Effector memory CD8-positive, alpha-beta T cell (primary cell): ENCODE results near the gene VPS35.
A peak's percentile ranks its signal among the peaks of the same experiment; 100 is the strongest.

Experiments used
- ATAC-seq: fragments of 150-1000 bp; cut with Tn5 transposase; replicated peaks from 2 replicates; pipeline ENCODE4 v1.10.0; 2021; ENCODE audit warnings: mild to moderate bottlenecking, moderate library complexity
- DNase-seq, 3 experiments: peaks; one replicate each; pipeline ENCODE4 v3.0.0; 2021
- H3K27ac Mint-ChIP-seq, 2 donors: one replicate each; pipeline ENCODE4 v1.8.0; 2022; ENCODE audit warnings: mild to moderate bottlenecking in 2 of 2, mixed read lengths in 2 of 2, moderate library complexity in 2 of 2
- H3K27me3 Mint-ChIP-seq, 2 donors: one replicate each; pipeline ENCODE4 v1.8.0; 2022; ENCODE audit warnings: mixed read lengths in 2 of 2
- H3K36me3 Mint-ChIP-seq: one replicate; pipeline ENCODE4 v1.8.0; 2022; ENCODE audit warnings: mild to moderate bottlenecking, moderate library complexity, mixed read lengths; ENCODE audit not compliant: insufficient read depth
- H3K4me1 Mint-ChIP-seq, 2 donors: one replicate each; pipeline ENCODE4 v1.8.0; 2022; ENCODE audit warnings: low read depth in 2 of 2, mixed read lengths in 2 of 2
- H3K4me3 Mint-ChIP-seq, 2 donors: one replicate each; pipeline ENCODE4 v1.8.0; 2022; ENCODE audit warnings: mild to moderate bottlenecking in 2 of 2, mixed read lengths in 2 of 2, moderate library complexity in 2 of 2
- H3K9me3 Mint-ChIP-seq, 2 donors: one replicate each; pipeline ENCODE4 v1.8.0; 2022; ENCODE audit warnings: mixed read lengths in 2 of 2
- total RNA-seq, 9 experiments: gene quantifications; one replicate each; lab custom pipeline; 2026; lab: John Stamatoyannopoulos, UW

Gene VPS35
- 53.1 to 189 (median 173) reads per million in 9 experiments for total RNA-seq

DNA sequence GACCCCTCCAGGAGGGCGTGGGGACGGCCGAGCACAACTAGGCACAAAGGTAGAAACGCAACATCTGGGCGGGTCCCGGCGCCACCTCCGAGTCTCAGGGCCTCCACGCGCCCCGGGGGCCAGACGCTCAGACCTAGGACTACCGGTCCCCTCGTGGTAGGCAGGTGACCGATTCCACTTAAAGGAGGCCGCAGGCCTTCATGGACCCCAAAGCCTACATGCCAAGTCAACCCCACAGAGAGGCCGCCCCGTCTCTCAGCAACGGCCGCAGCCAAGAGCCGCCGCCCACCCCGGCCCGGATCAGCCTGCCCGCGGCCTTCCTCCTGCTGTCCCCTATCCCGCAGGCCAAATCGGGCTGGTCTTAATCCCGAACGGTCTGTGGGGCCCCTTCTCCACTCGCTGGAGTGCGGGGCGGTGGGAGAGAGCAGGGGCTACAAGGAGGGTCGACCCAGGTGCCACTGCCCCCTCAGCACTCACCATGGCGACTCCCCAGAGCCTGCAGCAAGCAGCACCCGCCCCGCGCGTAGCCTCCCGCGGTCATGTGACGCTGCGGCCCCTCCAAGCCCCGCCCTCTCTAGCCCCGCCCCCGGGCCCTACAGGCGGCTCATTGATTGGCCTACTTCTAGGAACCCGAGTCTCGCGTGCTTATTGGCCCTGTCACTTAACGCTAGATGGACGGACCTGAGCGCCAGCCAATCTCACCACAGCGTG is at the start of gene VPS35:
Gene VPS35 (minus strand): TSS at position 525 of the 711 bp plus-strand sequence. CDS start 45 bp downstream, at position 480.
- Mint-ChIP-seq H3K36me3 (no peaks in the 10 kb centered on the region), H3K27me3 (no peaks in the 10 kb centered on the region), H3K4me3 (no peak within 1 kb of the TSS), H3K4me1 (peaks cover 28 to 35% of the 10 kb centered on the region in 2 donors), H3K9me3 (no peaks in the 10 kb centered on the region), H3K27ac (no peak within 1 kb of the TSS)
- peak; percentile 100 for DNase-seq
- peak; percentile 86 for ATAC-seq

DNA sequence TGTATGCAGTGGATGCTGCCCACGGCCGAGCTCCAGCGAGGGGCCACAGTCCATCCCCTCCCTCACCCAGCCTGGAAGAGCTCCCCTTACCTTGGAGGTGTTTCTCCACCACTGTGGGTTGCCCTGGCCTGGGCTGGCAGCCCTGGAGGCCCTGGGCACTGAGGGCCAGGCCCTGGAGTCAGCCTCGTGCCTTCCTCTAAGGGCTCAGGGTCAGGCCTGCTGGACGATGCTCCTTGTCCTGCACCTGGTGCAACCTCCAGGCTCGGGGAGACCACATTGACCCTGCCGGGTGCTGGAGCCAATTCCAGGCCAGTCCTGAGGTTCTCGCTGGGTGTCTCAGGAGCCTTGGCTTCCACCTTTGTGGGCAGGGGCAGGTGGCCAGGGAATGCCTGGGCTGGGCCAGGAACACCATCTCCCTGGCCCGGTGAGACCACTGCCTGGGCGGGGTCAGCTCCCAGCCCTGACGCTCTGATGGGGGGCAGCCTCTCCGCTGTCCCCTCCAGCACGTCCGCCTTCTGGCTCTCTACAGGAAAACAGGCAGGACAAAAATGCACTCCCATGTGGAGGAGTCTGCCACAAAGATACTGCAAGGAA is 48.7 kb upstream of the VPS35 start:
- Mint-ChIP-seq H3K4me1 (no peaks in the 10 kb centered on the region), H3K36me3 (no peaks in the 10 kb centered on the region), H3K27ac (no peak overlapping the region), H3K27me3 (no peaks in the 10 kb centered on the region), H3K9me3 (no peaks in the 10 kb centered on the region), H3K4me3 (no peak overlapping the region)
- no peak for ATAC-seq
- DNase-seq: no peak

DNA sequence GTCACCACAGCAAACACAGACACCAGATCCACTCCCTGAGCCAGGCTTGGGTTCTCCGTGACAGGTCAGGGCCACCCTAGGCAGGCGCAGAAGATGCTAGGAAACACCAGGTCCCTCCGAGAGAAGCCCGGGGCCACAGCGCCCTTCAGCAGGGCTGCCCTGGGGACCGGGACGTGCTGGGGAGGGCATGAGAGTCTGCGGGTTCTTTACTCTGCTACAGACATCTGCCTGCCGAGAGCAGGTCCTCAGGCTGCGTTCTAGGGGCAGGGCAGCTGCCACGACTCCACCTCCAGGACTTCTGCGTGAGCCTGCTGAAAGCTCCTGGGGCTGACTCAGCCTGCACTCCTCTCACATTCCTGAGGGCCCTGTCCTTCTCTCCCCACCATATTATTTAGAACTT is 47.7 kb upstream of the VPS35 start:
- no peaks in the 10 kb centered on the region for H3K27me3 Mint-ChIP-seq
- H3K27ac Mint-ChIP-seq: no peak overlapping the region
- no peaks in the 10 kb centered on the region for H3K36me3 Mint-ChIP-seq
- ATAC-seq: no peak
- DNase-seq: no peak
- H3K4me1 Mint-ChIP-seq: no peaks in the 10 kb centered on the region
- no peak overlapping the region for H3K4me3 Mint-ChIP-seq
- H3K9me3 Mint-ChIP-seq: no peaks in the 10 kb centered on the region

DNA sequence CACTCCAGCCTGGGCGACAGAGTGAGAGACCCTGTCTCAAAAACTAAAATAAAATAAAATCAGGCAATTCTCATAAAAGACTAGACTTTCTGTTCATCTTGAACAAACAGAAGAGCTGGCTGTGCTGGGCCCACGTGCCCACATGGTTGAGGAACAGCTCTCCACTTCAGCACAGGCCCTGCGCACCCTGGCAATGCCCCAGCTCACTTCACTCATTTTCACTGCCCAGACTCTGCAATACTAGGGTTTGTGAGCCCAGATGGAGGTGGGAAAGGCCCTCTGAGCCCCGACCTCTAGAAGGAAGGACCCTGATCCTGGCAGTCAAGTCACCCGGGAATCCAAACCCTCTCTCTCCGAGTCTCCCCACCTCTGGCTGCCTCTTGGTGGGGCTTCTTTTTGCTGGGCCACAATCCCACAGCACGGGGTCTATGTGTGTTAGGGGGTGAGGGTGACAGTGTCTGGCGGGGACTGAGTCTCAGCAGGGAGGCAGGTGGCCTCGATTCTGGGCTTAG is 44.4 kb upstream of the VPS35 start:
- peaks cover 0 to 27% of the 10 kb centered on the region in 2 donors for H3K27me3 Mint-ChIP-seq
- ATAC-seq: no peak
- H3K27ac Mint-ChIP-seq: no peak overlapping the region
- no peak for DNase-seq
- no peak overlapping the region for H3K4me3 Mint-ChIP-seq
- H3K36me3 Mint-ChIP-seq: no peaks in the 10 kb centered on the region
- no peaks in the 10 kb centered on the region for H3K4me1 Mint-ChIP-seq
- no peaks in the 10 kb centered on the region for H3K9me3 Mint-ChIP-seq

DNA sequence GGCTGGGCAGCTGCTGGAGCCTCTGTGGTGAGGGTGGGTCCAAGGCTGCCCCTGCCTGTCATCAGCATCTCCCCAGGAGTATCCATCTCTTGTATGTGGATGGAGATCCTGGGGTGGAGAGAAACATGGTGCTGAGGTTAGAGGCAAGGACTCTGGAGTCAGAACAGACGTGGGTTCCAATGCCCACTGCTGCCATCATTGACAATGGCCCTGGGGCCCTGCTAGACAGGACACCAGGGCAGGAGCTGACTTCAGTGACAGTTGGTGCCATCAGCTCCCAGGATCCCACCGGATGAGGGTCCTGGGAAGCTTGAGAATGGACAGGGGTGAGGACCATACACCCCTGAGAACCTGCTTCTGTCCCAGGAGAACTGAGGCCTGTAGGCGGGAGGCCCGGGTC is 43.6 kb upstream of the VPS35 start:
- H3K36me3 Mint-ChIP-seq: no peaks in the 10 kb centered on the region
- no peaks in the 10 kb centered on the region for H3K4me1 Mint-ChIP-seq
- DNase-seq: no peak
- peaks cover 0 to 27% of the 10 kb centered on the region in 2 donors for H3K27me3 Mint-ChIP-seq
- no peak overlapping the region for H3K4me3 Mint-ChIP-seq
- no peak for ATAC-seq
- H3K27ac Mint-ChIP-seq: no peak overlapping the region
- H3K9me3 Mint-ChIP-seq: no peaks in the 10 kb centered on the region

DNA sequence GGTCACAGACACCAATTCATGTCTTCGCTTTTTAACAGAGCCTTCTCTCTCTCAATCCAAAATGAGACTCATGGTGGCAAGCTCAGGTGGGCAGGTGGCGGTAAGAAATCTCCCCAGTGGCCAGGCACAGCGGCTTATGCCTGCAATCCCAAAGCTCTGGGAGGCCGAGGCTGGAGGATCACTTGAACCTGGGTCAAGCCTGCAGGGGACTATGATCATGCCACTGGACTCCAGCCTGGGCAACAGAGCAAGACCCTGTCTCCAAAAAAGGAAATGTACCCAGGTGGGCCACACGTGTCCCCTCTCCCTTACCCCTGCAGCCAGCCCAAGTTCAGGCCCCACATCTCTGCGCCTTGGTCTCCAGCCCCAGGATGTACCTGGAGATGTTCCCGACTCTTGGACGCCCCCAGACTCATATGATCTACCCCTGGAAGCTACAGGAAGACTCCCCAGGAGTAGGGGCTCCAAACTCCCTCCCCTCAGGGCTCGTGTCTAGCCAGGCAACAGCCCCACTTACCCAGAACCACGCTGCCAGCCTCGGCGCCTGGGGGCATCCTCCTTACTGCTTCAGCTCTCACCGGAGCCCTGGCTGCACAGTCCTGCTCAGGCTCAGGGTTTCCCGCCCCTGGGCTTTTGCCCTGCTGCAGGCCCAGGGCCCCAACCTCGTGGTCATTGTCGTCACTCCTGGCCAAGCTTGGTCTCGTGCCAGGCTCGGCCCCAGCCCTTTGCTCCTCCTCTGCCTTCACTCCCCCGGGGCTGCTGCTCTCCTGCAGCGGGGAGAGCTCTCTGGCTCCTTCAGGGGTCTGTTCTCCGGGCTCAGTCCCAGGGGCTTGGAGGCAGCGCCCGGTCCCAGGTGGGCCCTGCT is 42.9 kb upstream of the VPS35 start:
- ATAC-seq: no peak
- H3K27ac Mint-ChIP-seq: no peak overlapping the region
- peaks cover 0 to 27% of the 10 kb centered on the region in 2 donors for H3K27me3 Mint-ChIP-seq
- no peak for DNase-seq
- H3K4me1 Mint-ChIP-seq: no peaks in the 10 kb centered on the region
- H3K36me3 Mint-ChIP-seq: no peaks in the 10 kb centered on the region
- H3K9me3 Mint-ChIP-seq: no peaks in the 10 kb centered on the region
- H3K4me3 Mint-ChIP-seq: no peak overlapping the region

DNA sequence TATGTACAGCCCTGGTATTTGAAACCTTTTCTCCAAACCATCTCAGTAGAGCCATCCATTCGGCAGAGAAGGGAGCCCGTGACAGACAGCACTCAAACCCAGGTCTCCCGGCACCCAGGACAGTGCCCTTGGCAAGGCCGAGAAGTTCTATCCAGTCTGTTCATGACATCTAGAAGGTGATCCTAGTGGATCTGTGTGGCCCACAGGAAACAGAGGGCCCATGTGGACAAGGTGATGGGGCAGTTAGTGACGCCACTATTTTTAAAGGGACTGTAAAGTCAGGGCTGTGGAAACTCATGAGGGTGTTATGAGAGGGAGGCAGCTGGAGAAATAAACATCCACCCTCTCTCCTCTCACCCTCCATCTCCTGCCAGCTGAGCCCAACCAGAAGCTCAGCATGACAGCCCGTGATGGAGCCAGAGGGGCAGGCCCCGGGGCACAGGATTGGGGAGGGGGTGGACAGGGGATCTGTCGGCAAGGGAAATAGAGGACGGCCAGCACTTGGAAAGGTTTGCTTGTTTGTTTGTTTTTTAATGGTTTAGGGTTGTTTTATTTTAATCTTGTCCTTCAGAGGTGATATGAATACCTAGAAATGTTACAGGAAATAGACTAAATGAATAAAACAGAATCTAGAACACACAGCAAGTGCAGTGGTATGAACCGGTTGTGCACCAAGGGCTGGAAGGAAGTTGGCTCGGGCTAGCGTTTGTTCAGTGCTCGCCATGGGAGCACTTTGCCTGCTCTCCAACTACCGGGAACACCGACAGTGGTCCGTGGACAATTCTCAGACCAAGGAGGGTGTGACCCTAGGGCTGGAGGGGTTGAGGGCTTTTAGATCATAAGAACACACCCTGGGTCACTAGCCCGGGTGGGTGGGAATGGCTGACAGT is 42.1 kb upstream of the VPS35 start:
- Mint-ChIP-seq H3K9me3 (no peaks in the 10 kb centered on the region), H3K4me1 (no peaks in the 10 kb centered on the region), H3K4me3 (no peak overlapping the region), H3K27me3 (peaks cover 5 to 27% of the 10 kb centered on the region in 2 donors), H3K36me3 (no peaks in the 10 kb centered on the region), H3K27ac (no peak overlapping the region)
- DNase-seq: no peak
- ATAC-seq: no peak

DNA sequence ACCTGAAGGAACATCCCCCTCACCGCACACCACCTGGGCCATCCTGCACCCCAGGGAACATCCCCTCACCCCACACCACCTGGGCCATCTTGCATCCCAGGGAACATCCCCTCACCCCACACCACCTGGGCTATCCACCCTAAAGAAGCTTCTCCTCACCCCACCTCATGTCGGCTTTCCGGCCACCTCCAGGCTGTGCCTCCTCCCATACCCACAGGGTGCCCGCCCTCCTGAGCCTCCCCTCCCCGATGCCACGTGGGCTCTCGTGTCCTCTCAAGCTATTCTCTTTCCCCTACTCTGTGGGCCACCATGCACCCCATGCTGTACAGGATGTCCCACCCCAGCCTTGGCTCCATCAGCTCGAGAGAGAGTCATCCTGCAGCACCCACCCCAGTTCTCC is 41.1 kb upstream of the VPS35 start:
- H3K27me3 Mint-ChIP-seq: peaks cover 5 to 27% of the 10 kb centered on the region in 2 donors
- no peak overlapping the region for H3K27ac Mint-ChIP-seq
- no peaks in the 10 kb centered on the region for H3K9me3 Mint-ChIP-seq
- no peak overlapping the region for H3K4me3 Mint-ChIP-seq
- ATAC-seq (no peak), DNase-seq (no peak)
- H3K36me3 Mint-ChIP-seq: no peaks in the 10 kb centered on the region
- H3K4me1 Mint-ChIP-seq: no peaks in the 10 kb centered on the region

DNA sequence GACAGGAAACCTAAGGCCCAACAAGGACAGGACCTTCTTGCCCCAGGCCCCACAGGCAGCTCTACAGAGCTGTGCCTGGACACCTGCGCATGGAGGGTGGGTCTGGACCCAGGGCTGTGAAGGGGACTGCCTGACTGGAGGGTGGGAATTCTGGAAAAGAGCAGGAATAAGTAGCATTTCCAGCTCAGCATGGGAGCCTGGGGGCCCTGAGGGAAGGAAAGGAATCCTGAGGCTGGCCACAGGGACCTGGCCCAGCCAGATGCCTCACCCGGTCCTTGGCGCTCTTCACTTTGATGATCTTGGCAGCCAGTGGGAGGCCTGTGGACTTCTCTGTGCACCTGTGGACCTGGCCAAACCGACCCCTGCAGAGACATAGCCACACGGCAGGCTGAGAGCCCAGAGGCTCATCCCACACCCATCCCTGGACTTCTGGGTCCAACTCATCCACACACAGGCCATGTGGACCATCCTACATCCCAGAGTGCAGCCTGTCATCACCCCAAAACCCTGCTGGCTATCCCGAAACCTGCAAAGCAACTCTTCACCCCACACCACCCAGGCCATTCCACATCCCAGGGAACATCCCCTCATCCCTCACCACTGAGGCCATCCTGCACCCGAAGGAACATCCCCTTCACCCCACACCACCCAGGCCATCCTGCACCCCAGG is 40.5 kb upstream of the VPS35 start:
- Mint-ChIP-seq H3K27me3 (peaks cover 5 to 27% of the 10 kb centered on the region in 2 donors), H3K4me3 (no peak overlapping the region), H3K9me3 (no peaks in the 10 kb centered on the region), H3K4me1 (no peaks in the 10 kb centered on the region), H3K27ac (no peak overlapping the region), H3K36me3 (no peaks in the 10 kb centered on the region)
- DNase-seq (no peak), ATAC-seq (no peak)

DNA sequence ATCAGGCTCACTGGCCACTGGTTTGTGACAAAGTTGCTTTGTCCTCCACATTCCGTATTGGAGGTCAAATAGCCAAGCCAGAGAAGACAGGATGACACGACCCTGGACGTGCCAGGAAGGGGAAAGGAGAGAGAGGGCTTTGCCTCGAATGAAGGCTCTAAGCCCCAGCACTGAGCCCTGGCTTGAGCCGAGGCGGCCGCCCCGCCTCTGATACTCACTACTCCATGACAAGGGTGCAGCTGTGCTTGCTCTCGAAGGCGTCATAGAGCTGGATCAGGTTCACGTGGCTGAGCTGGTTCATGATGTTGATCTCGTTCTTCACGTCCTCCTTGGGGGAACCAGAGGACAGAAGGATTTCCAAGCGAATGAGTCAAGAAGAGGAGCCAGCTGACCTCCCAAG is 39.8 kb upstream of the VPS35 start:
- H3K36me3 Mint-ChIP-seq: no peaks in the 10 kb centered on the region
- no peak overlapping the region for H3K27ac Mint-ChIP-seq
- no peak for DNase-seq
- H3K9me3 Mint-ChIP-seq: no peaks in the 10 kb centered on the region
- peaks cover 5 to 27% of the 10 kb centered on the region in 2 donors for H3K27me3 Mint-ChIP-seq
- ATAC-seq: no peak
- H3K4me3 Mint-ChIP-seq: no peak overlapping the region
- H3K4me1 Mint-ChIP-seq: no peaks in the 10 kb centered on the region

DNA sequence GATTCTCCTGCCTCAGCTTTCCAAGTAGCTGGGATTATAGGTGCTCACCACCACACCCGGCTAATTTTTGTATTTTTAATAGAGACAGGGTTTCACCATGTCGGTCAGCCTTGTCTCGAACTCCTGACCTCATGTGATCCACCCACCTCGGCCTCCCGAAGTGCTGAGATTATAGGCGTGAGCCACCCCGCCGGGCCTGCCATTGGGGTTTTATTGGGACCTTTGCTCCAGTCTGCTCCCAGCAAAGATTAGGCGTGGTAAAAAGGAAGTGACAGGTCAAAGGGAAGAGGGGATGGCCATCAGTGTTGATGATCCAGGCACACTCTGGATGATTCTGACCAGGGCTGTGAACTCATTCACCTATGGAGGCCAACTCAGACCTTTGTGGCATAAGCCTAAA is 38.7 kb upstream of the VPS35 start:
- H3K4me3 Mint-ChIP-seq: no peak overlapping the region
- peaks cover 5 to 27% of the 10 kb centered on the region in 2 donors for H3K27me3 Mint-ChIP-seq
- no peaks in the 10 kb centered on the region for H3K4me1 Mint-ChIP-seq
- no peaks in the 10 kb centered on the region for H3K9me3 Mint-ChIP-seq
- DNase-seq (no peak), ATAC-seq (no peak)
- H3K27ac Mint-ChIP-seq: no peak overlapping the region
- H3K36me3 Mint-ChIP-seq: no peaks in the 10 kb centered on the region

DNA sequence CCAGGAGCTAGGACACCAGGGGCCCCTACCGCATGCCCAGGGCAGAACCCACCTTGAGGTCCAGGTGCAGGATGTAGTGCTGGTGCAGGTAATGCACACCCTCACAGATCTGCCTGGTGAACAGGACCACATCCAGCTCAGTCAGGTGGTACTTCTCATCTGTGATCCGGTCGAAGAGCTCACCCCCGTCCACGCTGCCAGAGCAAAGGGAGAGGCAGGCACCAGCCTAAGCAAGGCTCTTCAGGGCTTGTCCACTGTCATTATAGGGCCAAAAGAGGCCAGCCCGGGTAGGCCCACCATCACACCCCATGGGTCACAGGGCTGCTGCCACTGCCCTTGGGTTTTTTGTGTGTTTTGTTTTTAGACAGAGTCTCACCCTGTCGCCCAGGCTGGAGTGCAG is 38.2 kb upstream of the VPS35 start:
- H3K4me3 Mint-ChIP-seq: no peak overlapping the region
- ATAC-seq (no peak), DNase-seq (no peak)
- H3K27me3 Mint-ChIP-seq: peaks cover 5 to 27% of the 10 kb centered on the region in 2 donors
- no peaks in the 10 kb centered on the region for H3K36me3 Mint-ChIP-seq
- H3K4me1 Mint-ChIP-seq: no peaks in the 10 kb centered on the region
- H3K27ac Mint-ChIP-seq: no peak overlapping the region
- H3K9me3 Mint-ChIP-seq: no peaks in the 10 kb centered on the region
